Measurements from ENCODE around the gene ACSF2. TPM values are rescaled to one million over a fixed set of nuclear protein-coding genes. Genes with fewer than 3 reads are reported as not detected.

ACSF2 gene
- total RNA-seq, 1 donor from 2014 or later, result 17.9 TPM

GRCh38 chr17:50421308-50422051 is 4.5 kb upstream of the ACSF2 start:
- CTCF ChIA-PET, result interaction anchor here (1.3 to 3.6 kb wide), 3 partner anchors 24 to 59 kb away, joined by 4 to 29 read pairs (median 5); partner anchors contain the start of gene LRRC59
- peaks cover 6% of the 10 kb centered on the region for H3K9me3 Mint-ChIP-seq
- peaks cover 37% of the 10 kb centered on the region for H3K4me1 Mint-ChIP-seq
- H3K27me3 Mint-ChIP-seq, result no peaks in the 10 kb centered on the region
- intact Hi-C loops (cut with micrococcal nuclease), result loop anchor here (1.0 kb wide), 2 partner anchors 24 to 58 kb away; partner anchors contain the start of gene LRRC59
- H3K4me3 Mint-ChIP-seq, result peak overlapping the region; percentile 71
- no peak for DNase-seq
- TF ChIP-seq CTCF (IDR thresholded peaks at IDR 0.05), result no peak
- H3K36me3 Mint-ChIP-seq (ENCODE audit: low read depth), result peaks cover 2% of the 10 kb centered on the region
- ATAC-seq (ENCODE audit: low read depth), result peak; percentile 47
- peak overlapping the region; percentile 91 for H3K27ac Mint-ChIP-seq
- POLR2A ChIA-PET, result interaction anchor here (0.5 to 2.7 kb wide), 5 partner anchors 9 to 297 kb away, joined by 3 to 33 read pairs (median 7); partner anchors contain the start of gene LRRC59

GRCh38 chr17:50422738-50423137 is 3.3 kb upstream of the ACSF2 start:
- no peak for ATAC-seq (ENCODE audit: low read depth)
- no peak for TF ChIP-seq CTCF (IDR thresholded peaks at IDR 0.05)
- H3K36me3 Mint-ChIP-seq (ENCODE audit: low read depth), result peaks cover 2% of the 10 kb centered on the region
- peak overlapping the region; percentile 65 for H3K27ac Mint-ChIP-seq
- no peaks in the 10 kb centered on the region for H3K27me3 Mint-ChIP-seq
- DNase-seq, result no peak
- intact Hi-C loops (cut with micrococcal nuclease), result no loop called here
- ChIA-PET CTCF (interaction anchor here (1.5 to 3.6 kb wide), 2 partner anchors 25 to 57 kb away, joined by 4 to 29 read pairs; partner anchors contain the start of gene LRRC59), POLR2A (interaction anchor here (2.7 kb wide), 1 partner anchor 25 kb away, joined by 33 read pairs; the partner anchor contains the start of gene LRRC59)
- H3K4me3 Mint-ChIP-seq, result no peak overlapping the region
- H3K9me3 Mint-ChIP-seq, result peaks cover 6% of the 10 kb centered on the region
- H3K4me1 Mint-ChIP-seq, result peaks cover 49% of the 10 kb centered on the region

GRCh38 chr17:50423553-50424159 is 2.4 kb upstream of the ACSF2 start:
- ChIA-PET CTCF (no interaction called here), POLR2A (interaction anchor here (3.6 kb wide), 1 partner anchor 26 kb away, joined by 29 read pairs; the partner anchor contains the start of gene LRRC59)
- peak overlapping the region; percentile 14 for H3K27ac Mint-ChIP-seq
- H3K27me3 Mint-ChIP-seq, result no peaks in the 10 kb centered on the region
- TF ChIP-seq CTCF (IDR thresholded peaks at IDR 0.05), result no peak
- peaks cover 6% of the 10 kb centered on the region for H3K9me3 Mint-ChIP-seq
- peaks cover 52% of the 10 kb centered on the region for H3K4me1 Mint-ChIP-seq
- no peak for ATAC-seq (ENCODE audit: low read depth)
- intact Hi-C loops (cut with micrococcal nuclease), result no loop called here
- no peak for DNase-seq
- H3K4me3 Mint-ChIP-seq, result no peak overlapping the region
- peaks cover 2% of the 10 kb centered on the region for H3K36me3 Mint-ChIP-seq (ENCODE audit: low read depth)

GRCh38 chr17:50424246-50424995 is 1.6 kb upstream of the ACSF2 start:
- peaks cover 4% of the 10 kb centered on the region for H3K36me3 Mint-ChIP-seq (ENCODE audit: low read depth)
- TF ChIP-seq CTCF (IDR thresholded peaks at IDR 0.05), result no peak
- ChIA-PET CTCF (interaction anchor here (3.0 kb wide), 1 partner anchor 26 kb away, joined by 21 read pairs; the partner anchor contains the start of gene LRRC59), POLR2A (interaction anchor here (3.6 kb wide), 1 partner anchor 27 kb away, joined by 29 read pairs; the partner anchor contains the start of gene LRRC59)
- H3K4me3 Mint-ChIP-seq, result no peak overlapping the region
- no peak overlapping the region for H3K27ac Mint-ChIP-seq
- no peaks in the 10 kb centered on the region for H3K27me3 Mint-ChIP-seq
- H3K4me1 Mint-ChIP-seq, result peaks cover 50% of the 10 kb centered on the region
- intact Hi-C loops (cut with micrococcal nuclease), result no loop called here
- peaks cover under 1% of the 10 kb centered on the region for H3K9me3 Mint-ChIP-seq
- no peak for DNase-seq
- ATAC-seq (ENCODE audit: low read depth), result no peak

Measured in activated B cell treated with CpG ODN at 0.5 μM for 24 hours (primary cell).